K562 (cell line): ENCODE measurements around the gene AQP5.

Source experiments
- FOXM1 ChIP-seq, 2 experiments: fragments of 450-650 bp in 1 of 2; sonication (generic) in 1 of 2; formaldehyde crosslinking in 1 of 2; IDR thresholded peaks; 2 replicates each; pipeline versions ENCODE4 v1.6.1 to v1.9.0; 2017 to 2022; ENCODE audit warnings: low read depth in 2 of 2, mild to moderate bottlenecking in 2 of 2, missing genetic modification reagents in 1 of 2, moderate library complexity in 1 of 2
- HCFC1 ChIP-seq: IDR thresholded peaks from 2 replicates; pipeline ENCODE4 v1.6.1; 2012; ENCODE audit warnings: low read depth, low read length, improper control_type of control experiment
- NR4A1 ChIP-seq, 2 experiments: fragments of 250-450 bp in 1 of 2; fragments of 450-650 bp in 1 of 2; sonication (Bioruptor Pico) in 1 of 2; IDR thresholded peaks; 2 replicates each; pipeline versions ENCODE4 v1.4.0 to v1.6.1; 2016 to 2020; ENCODE audit warnings: mild to moderate bottlenecking in 2 of 2, missing compliant biosample characterization in 1 of 2, missing genetic modification characterization in 1 of 2, moderate library complexity in 1 of 2
- ZFP1 ChIP-seq: fragments of 450-650 bp; formaldehyde crosslinking; IDR thresholded peaks from 2 replicates; pipeline ENCODE4 v1.4.0; 2020; ENCODE audit warnings: mild to moderate bottlenecking, mixed read lengths
- TF ChIP-seq, protein P1 (sequence below): fragments of 450-650 bp; IDR thresholded peaks from 2 replicates; pipeline ENCODE4 v1.6.1; 2016; ENCODE audit warnings: low read depth, mild to moderate bottlenecking, moderate library complexity

DNA sequence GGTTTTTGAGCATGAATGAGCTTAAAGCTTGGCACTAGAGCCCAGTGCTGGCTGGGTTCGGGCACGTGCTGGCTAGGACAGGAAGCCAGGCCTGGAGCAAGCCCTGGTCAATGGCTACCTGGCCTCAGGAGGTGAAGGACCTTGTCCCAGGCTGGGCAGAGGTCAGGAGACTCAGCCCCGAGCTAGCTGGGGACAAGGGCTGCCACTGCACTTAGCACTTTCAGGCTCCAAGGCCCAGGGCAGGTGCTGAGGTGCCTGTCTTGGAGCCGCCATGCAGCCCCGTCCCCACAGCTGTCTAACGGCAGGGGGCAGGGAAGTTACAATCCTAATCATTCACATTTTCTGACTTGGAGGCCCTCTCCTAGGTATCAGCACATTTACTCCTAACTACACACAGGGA is 6.8 kb downstream of the AQP5 start:
- TF ChIP-seq FOXM1 (IDR thresholded peaks at IDR 0.05; ENCODE audit: low read depth): no peak
- no peak for TF ChIP-seq FOXM1 (CRISPR knock-in tag; IDR thresholded peaks at IDR 0.05; ENCODE audit: low read depth)
- TF ChIP-seq ZFP1 (CRISPR knock-in tag): no peak
- no peak for TF ChIP-seq HCFC1
- TF ChIP-seq NR4A1 (CRISPR knock-in tag; IDR thresholded peaks at IDR 0.05): no peak
- TF ChIP-seq NR4A1 (tag; IDR thresholded peaks at IDR 0.05): no peak
- TF ChIP-seq, protein P1, sequence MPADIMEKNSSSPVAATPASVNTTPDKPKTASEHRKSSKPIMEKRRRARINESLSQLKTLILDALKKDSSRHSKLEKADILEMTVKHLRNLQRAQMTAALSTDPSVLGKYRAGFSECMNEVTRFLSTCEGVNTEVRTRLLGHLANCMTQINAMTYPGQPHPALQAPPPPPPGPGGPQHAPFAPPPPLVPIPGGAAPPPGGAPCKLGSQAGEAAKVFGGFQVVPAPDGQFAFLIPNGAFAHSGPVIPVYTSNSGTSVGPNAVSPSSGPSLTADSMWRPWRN: no peak
